NCI-H510A (cell line): ENCODE results near the gene RAC3.

Experiments used
- DNase-seq: peaks from one replicate; lab custom pipeline; 2025; lab: John Stamatoyannopoulos, UW

Gene RAC3

GRCh38 chr17:82056729-82057621 lies 25.5 kb downstream of the RAC3 start:
- DNase-seq: no peak

GRCh38 chr17:82058230-82058854 lies 26.9 kb downstream of the RAC3 start:
- DNase-seq: no peak

- no peak for DNase-seq
Observed at GRCh38 chr17:82058855-82059249, 27.4 kb downstream of the RAC3 start.

- DNase-seq: no peak
Observed at GRCh38 chr17:82059272-82060000, 28.0 kb downstream of the RAC3 start.

- no peak for DNase-seq
Observed at GRCh38 chr17:82060001-82060380, 28.5 kb downstream of the RAC3 start.

GRCh38 chr17:82060614-82061013 lies 29.1 kb downstream of the RAC3 start:
- DNase-seq: no peak

GRCh38 chr17:82061047-82061925 lies 29.8 kb downstream of the RAC3 start:
- no peak for DNase-seq

GRCh38 chr17:82062076-82062983 lies 30.9 kb downstream of the RAC3 start:
- DNase-seq: no peak

- DNase-seq: no peak
Observed at GRCh38 chr17:82062984-82063368, 31.5 kb downstream of the RAC3 start.

- DNase-seq: no peak
Observed at GRCh38 chr17:82063424-82064415, 32.2 kb downstream of the RAC3 start.

GRCh38 chr17:82064433-82065192 lies 33.1 kb downstream of the RAC3 start:
- DNase-seq: peak; percentile 57

GRCh38 chr17:82065193-82065637 lies 33.7 kb downstream of the RAC3 start:
- no peak for DNase-seq

- peak; percentile 22 for DNase-seq
Observed at GRCh38 chr17:82065638-82066303, 34.3 kb downstream of the RAC3 start, which contains the start of gene DUS1L. DUS1L (minus strand) TSS chr17:82065804; CDS start chr17:82065059, 745 bp downstream.

GRCh38 chr17:82070611-82071010 lies 39.1 kb downstream of the RAC3 start:
- DNase-seq: no peak

- DNase-seq: no peak
Observed at GRCh38 chr17:82072827-82073226, 41.3 kb downstream of the RAC3 start.

GRCh38 chr17:82073446-82073845 lies 42.0 kb downstream of the RAC3 start:
- DNase-seq: no peak

GRCh38 chr17:82076018-82076784 lies 44.7 kb downstream of the RAC3 start:
- no peak for DNase-seq
